ENCODE data around the gene INTS15. TPM values are rescaled to one million over a fixed set of nuclear protein-coding genes. Genes with fewer than 3 reads are reported as not detected.

Gene INTS15
- total RNA-seq, 1 donor from 2014 or later = 37.6 TPM

DNA sequence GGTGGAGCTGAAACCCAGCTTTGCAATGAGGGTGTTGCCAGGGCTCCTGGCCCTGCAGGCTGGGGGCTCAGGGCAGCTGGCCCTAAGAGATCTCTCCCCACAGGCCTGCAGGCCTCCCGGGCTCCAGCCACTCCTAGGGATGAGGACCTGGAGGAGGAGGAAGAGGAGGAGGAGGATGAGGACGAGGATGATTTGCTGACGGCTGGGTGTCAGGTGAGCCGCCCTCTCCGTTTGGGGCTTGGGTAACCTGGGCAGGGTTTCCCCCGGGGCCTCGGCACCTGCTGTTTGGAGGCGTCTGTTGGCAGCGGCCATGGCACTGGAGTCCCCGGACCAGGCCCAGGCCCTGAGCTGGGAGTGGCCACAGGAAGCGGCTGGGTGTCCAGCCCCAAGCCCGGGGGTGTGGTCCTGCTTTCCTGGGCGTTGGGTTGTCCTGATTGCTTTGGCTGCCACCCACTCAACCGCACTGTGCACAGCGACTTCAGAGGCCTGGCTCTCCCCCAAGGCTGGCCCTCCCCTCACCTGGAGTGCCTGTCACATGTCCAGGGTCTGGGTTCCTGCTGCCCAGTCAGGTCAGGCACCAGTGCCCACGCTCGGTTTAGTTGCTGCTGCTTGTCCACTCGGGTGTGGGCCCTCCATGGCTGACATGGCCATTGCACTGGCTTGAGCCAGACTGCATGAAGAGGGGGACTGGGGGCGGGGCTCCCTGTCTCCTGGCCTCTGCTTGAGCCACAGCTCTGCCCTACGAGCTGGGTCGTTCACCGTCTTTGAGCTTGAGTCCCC, 53.2 kb downstream of the INTS15 start:
- H3K4me3 ChIP-seq = no peak overlapping the region
- H3K4me1 ChIP-seq = peaks cover 19% of the 10 kb centered on the region
- intact Hi-C loops (cut with DNase I) = no loop called here
- H3K27ac ChIP-seq = no peak overlapping the region
- H3K36me3 ChIP-seq = peaks cover 72% of the 10 kb centered on the region
- no peaks in the 10 kb centered on the region for H3K27me3 ChIP-seq
- TF ChIP-seq, protein P1, sequence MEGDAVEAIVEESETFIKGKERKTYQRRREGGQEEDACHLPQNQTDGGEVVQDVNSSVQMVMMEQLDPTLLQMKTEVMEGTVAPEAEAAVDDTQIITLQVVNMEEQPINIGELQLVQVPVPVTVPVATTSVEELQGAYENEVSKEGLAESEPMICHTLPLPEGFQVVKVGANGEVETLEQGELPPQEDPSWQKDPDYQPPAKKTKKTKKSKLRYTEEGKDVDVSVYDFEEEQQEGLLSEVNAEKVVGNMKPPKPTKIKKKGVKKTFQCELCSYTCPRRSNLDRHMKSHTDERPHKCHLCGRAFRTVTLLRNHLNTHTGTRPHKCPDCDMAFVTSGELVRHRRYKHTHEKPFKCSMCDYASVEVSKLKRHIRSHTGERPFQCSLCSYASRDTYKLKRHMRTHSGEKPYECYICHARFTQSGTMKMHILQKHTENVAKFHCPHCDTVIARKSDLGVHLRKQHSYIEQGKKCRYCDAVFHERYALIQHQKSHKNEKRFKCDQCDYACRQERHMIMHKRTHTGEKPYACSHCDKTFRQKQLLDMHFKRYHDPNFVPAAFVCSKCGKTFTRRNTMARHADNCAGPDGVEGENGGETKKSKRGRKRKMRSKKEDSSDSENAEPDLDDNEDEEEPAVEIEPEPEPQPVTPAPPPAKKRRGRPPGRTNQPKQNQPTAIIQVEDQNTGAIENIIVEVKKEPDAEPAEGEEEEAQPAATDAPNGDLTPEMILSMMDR (IDR thresholded peaks at IDR 0.05) = no peak
- no peak for ATAC-seq
- DNase-seq = no peak
- no peaks in the 10 kb centered on the region for H3K9me3 ChIP-seq

- H3K36me3 ChIP-seq = peaks cover 80% of the 10 kb centered on the region
- H3K4me1 ChIP-seq = peaks cover 9% of the 10 kb centered on the region
- DNase-seq (no peak), ATAC-seq (no peak)
- no peaks in the 10 kb centered on the region for H3K27me3 ChIP-seq
- intact Hi-C loops (cut with DNase I) = no loop called here
- no peak overlapping the region for H3K27ac ChIP-seq
- no peaks in the 10 kb centered on the region for H3K9me3 ChIP-seq
- H3K4me3 ChIP-seq = no peak overlapping the region
- TF ChIP-seq, protein P1 (IDR thresholded peaks at IDR 0.05) = no peak
These were observed 54.2 kb downstream of the INTS15 start for GRCh38 chr7:6643915-6644625.

GRCh38 chr7:6644728-6645127, 54.9 kb downstream of the INTS15 start:
- H3K27ac ChIP-seq = no peak overlapping the region
- H3K27me3 ChIP-seq = no peaks in the 10 kb centered on the region
- no peaks in the 10 kb centered on the region for H3K9me3 ChIP-seq
- no peak for DNase-seq
- TF ChIP-seq, protein P1 (IDR thresholded peaks at IDR 0.05) = no peak
- peaks cover 82% of the 10 kb centered on the region for H3K36me3 ChIP-seq
- peaks cover 3% of the 10 kb centered on the region for H3K4me1 ChIP-seq
- no peak for ATAC-seq
- H3K4me3 ChIP-seq = no peak overlapping the region
- intact Hi-C loops (cut with DNase I) = no loop called here

GRCh38 chr7:6646465-6646864, 56.6 kb downstream of the INTS15 start:
- TF ChIP-seq, protein P1 (IDR thresholded peaks at IDR 0.05) = no peak
- no peak overlapping the region for H3K27ac ChIP-seq
- intact Hi-C loops (cut with DNase I) = no loop called here
- H3K36me3 ChIP-seq = peaks cover 76% of the 10 kb centered on the region
- no peak overlapping the region for H3K4me3 ChIP-seq
- no peak for ATAC-seq
- no peaks in the 10 kb centered on the region for H3K9me3 ChIP-seq
- H3K4me1 ChIP-seq = no peaks in the 10 kb centered on the region
- no peak for DNase-seq
- no peaks in the 10 kb centered on the region for H3K27me3 ChIP-seq

- TF ChIP-seq, protein P1 (IDR thresholded peaks at IDR 0.05) = no peak
- Histone ChIP-seq H3K9me3 (no peaks in the 10 kb centered on the region), H3K4me1 (no peaks in the 10 kb centered on the region), H3K27ac (no peak overlapping the region), H3K27me3 (no peaks in the 10 kb centered on the region), H3K4me3 (no peak overlapping the region), H3K36me3 (peaks cover 69% of the 10 kb centered on the region)
- DNase-seq (no peak), ATAC-seq (no peak)
- intact Hi-C loops (cut with DNase I) = no loop called here
These were observed 57.3 kb downstream of the INTS15 start for GRCh38 chr7:6647080-6647479.

Measured in upper lobe of right lung (tissue), 1 donor.